ENCODE results near the gene MTR. TPM values are rescaled to one million over a fixed set of nuclear protein-coding genes. Genes with fewer than 3 reads are reported as not detected.

The MTR gene
- total RNA-seq, 4 donors from 2014 or later: 42.3 to 55.3 (median 44.7) TPM

DNA sequence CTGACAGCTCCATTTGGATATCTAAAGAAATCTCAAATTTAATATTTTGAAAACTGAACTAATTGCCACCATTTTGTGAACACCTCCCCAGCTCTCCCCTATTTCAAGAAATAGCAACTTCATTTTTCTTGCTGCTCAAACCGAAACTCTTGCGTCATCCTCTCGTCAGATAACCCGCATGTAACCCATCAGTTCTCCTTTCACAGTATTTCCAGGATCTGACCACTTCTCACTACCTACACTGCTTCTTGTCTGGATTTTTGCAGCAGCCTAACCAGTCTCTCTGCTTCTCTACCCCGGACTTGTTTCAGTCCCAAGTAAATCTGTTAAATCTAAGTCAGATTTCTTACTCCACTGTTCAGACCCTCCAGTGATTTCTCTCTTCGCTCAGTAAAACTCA, 75.6 kb downstream of the MTR start:
- no peaks in the 10 kb centered on the region for H3K4me1 ChIP-seq
- 84 to 90% methylated on average over 6 of the region's 6 CpGs for WGBS, 2 donors
- no peak overlapping the region for H3K27ac ChIP-seq
- TF ChIP-seq POLR2A (IDR thresholded peaks at IDR 0.05) (no peak), EP300 (IDR thresholded peaks at IDR 0.05) (no peak)
- TF ChIP-seq, protein P1, sequence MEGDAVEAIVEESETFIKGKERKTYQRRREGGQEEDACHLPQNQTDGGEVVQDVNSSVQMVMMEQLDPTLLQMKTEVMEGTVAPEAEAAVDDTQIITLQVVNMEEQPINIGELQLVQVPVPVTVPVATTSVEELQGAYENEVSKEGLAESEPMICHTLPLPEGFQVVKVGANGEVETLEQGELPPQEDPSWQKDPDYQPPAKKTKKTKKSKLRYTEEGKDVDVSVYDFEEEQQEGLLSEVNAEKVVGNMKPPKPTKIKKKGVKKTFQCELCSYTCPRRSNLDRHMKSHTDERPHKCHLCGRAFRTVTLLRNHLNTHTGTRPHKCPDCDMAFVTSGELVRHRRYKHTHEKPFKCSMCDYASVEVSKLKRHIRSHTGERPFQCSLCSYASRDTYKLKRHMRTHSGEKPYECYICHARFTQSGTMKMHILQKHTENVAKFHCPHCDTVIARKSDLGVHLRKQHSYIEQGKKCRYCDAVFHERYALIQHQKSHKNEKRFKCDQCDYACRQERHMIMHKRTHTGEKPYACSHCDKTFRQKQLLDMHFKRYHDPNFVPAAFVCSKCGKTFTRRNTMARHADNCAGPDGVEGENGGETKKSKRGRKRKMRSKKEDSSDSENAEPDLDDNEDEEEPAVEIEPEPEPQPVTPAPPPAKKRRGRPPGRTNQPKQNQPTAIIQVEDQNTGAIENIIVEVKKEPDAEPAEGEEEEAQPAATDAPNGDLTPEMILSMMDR (IDR thresholded peaks at IDR 0.05): no peak
- H3K9me3 ChIP-seq: no peaks in the 10 kb centered on the region
- H3K27me3 ChIP-seq: no peaks in the 10 kb centered on the region
- peaks cover 0 to 78% (median 7%) of the 10 kb centered on the region in 3 donors for H3K36me3 ChIP-seq
- no peak for DNase-seq (ENCODE audit: low spot score in 2 of 2)
- H3K4me3 ChIP-seq: no peak overlapping the region

DNA sequence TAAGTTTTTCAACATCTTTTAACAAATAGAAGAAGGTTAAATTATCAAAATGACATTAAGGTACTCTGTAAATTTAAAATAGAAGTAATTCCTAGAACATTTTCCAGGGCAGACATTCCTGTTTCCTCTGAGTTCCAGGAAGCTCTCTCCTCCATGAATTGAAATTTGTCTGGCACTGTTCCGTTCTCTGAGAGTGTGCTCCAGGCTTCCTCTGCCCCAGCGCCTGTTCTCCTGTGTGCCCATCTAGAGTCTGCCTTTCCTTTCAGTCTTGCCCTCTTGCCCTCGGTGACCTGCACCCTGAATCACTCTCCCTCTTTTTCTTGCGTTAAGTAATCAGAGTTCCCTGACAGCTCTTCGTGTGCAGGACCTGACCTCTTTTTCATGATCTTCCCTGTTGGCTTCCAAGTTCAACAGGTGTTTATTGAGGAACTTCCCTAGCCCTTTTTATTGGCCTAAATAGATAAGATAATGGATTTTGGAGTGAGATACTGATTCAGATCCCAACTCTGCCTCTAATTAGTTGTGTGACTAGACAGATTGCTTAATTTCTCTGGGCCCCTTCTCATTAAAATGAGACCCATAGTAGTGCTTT, 77.1 kb downstream of the MTR start:
- H3K4me3 ChIP-seq: no peak overlapping the region
- whole genome bisulfite sequencing, 2 donors: 74 to 80% methylated on average over 5 of the region's 5 CpGs

DNA sequence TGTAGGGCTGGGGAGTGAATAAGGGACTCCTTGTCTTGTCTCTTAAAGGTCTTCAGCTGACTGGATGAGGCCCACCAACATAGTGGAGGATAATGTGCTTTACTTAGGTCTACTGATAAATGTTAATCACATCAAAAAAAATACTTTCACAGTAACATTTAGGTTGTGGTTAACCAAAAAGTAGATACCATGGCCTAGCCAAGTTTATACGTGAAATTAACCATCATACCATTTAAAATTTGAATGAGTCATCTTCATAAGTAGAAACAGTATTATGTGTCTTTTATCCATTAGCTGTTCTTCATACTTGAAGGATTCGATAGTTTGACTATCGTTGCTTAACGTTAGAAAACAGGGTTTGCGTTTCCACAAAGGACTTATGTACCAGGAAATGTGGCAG, 80.9 kb downstream of the MTR start:
- H3K36me3 ChIP-seq: peaks cover 0 to 72% (median 4%) of the 10 kb centered on the region in 3 donors
- H3K27me3 ChIP-seq: no peaks in the 10 kb centered on the region
- WGBS, 2 donors: 93 to 94% methylated on average over 5 of the region's 5 CpGs
- TF ChIP-seq, protein P1 (IDR thresholded peaks at IDR 0.05): no peak
- TF ChIP-seq POLR2A (IDR thresholded peaks at IDR 0.05): no peak
- TF ChIP-seq EP300 (IDR thresholded peaks at IDR 0.05): no peak
- H3K4me1 ChIP-seq: no peaks in the 10 kb centered on the region
- H3K9me3 ChIP-seq: no peaks in the 10 kb centered on the region
- no peak overlapping the region for H3K4me3 ChIP-seq
- H3K27ac ChIP-seq: no peak overlapping the region
- no peak for DNase-seq (ENCODE audit: low spot score in 2 of 2)

More for the DNA sequence above, 77.1 kb downstream of the MTR start:
- H3K4me1 ChIP-seq: no peaks in the 10 kb centered on the region
- H3K27ac ChIP-seq: no peak overlapping the region
- no peaks in the 10 kb centered on the region for H3K9me3 ChIP-seq
- peaks cover 0 to 80% (median 4%) of the 10 kb centered on the region in 3 donors for H3K36me3 ChIP-seq
- TF ChIP-seq POLR2A (IDR thresholded peaks at IDR 0.05) (no peak), EP300 (IDR thresholded peaks at IDR 0.05) (no peak)
- TF ChIP-seq, protein P1 (IDR thresholded peaks at IDR 0.05): no peak
- no peaks in the 10 kb centered on the region for H3K27me3 ChIP-seq
- no peak for DNase-seq (ENCODE audit: low spot score in 2 of 2)

DNA sequence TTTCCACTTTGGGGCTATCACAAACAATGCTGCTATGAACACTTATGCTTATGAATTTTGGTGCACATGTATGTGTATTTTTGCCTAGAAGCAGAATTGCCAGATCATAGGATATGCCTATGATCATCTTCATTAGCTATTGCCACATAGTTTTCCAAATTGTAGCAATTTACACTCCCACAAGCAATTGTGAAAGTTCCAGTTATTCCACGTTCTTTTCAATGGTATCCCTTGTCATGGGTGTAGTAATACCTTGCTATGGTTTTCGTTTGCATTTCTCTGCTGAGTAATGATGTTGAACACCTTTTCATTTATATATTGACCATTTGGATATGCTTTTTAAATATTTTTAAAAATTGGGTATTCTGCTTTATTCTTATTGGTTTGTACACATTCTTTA, 82.6 kb downstream of the MTR start:
- H3K9me3 ChIP-seq: no peaks in the 10 kb centered on the region
- DNase-seq (ENCODE audit: low spot score in 2 of 2): no peak
- H3K4me3 ChIP-seq: no peak overlapping the region
- peaks cover 0 to 70% (median 4%) of the 10 kb centered on the region in 3 donors for H3K36me3 ChIP-seq
- TF ChIP-seq POLR2A (IDR thresholded peaks at IDR 0.05): no peak
- no peak for TF ChIP-seq EP300 (IDR thresholded peaks at IDR 0.05)
- TF ChIP-seq, protein P1 (IDR thresholded peaks at IDR 0.05): no peak
- 94% methylated on average over 2 of the region's 2 CpGs for WGBS, 2 donors
- H3K27me3 ChIP-seq: no peaks in the 10 kb centered on the region
- no peaks in the 10 kb centered on the region for H3K4me1 ChIP-seq
- no peak overlapping the region for H3K27ac ChIP-seq

DNA sequence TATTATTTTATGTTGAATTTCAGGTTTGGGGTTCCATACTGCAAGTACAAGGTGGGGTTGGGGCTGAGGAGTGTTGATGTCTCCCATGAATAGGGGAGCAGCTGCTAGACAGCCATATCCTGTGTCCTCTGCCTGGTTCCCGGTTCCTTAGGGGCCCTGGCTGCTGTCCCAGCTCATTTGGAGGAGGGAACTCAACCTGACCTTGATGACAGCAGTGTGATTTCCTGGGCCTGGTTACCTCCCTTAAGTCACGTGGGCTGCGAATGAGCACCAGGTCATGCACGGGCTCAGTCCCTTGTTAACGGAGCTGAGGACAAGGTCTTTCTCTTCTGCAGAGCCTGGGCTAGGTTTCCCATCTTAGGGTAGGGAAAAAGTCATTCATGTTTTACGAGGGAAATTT, 85.1 kb downstream of the MTR start:
- Histone ChIP-seq H3K27me3 (no peaks in the 10 kb centered on the region), H3K9me3 (no peaks in the 10 kb centered on the region), H3K27ac (no peak overlapping the region), H3K36me3 (peaks cover 0 to 59% (median 0%) of the 10 kb centered on the region in 3 donors), H3K4me1 (no peaks in the 10 kb centered on the region), H3K4me3 (no peak overlapping the region)
- WGBS, 2 donors: 87 to 90% methylated on average over 5 to 6 of the region's 6 CpGs
- no peak for DNase-seq (ENCODE audit: low spot score in 2 of 2)
- TF ChIP-seq POLR2A (IDR thresholded peaks at IDR 0.05) (no peak), EP300 (IDR thresholded peaks at IDR 0.05) (no peak)
- TF ChIP-seq, protein P1 (IDR thresholded peaks at IDR 0.05): no peak

Measured in tibial nerve (tissue), 4 donors.